Glomerular visceral epithelial cell (primary cell): ENCODE results near the gene MICAL3.

Experiments
- DNase-seq: peaks from one replicate; pipeline ENCODE4 v3.0.0-alpha.2; 2016; ENCODE audit errors: extremely low spot score

MICAL3 gene

DNA sequence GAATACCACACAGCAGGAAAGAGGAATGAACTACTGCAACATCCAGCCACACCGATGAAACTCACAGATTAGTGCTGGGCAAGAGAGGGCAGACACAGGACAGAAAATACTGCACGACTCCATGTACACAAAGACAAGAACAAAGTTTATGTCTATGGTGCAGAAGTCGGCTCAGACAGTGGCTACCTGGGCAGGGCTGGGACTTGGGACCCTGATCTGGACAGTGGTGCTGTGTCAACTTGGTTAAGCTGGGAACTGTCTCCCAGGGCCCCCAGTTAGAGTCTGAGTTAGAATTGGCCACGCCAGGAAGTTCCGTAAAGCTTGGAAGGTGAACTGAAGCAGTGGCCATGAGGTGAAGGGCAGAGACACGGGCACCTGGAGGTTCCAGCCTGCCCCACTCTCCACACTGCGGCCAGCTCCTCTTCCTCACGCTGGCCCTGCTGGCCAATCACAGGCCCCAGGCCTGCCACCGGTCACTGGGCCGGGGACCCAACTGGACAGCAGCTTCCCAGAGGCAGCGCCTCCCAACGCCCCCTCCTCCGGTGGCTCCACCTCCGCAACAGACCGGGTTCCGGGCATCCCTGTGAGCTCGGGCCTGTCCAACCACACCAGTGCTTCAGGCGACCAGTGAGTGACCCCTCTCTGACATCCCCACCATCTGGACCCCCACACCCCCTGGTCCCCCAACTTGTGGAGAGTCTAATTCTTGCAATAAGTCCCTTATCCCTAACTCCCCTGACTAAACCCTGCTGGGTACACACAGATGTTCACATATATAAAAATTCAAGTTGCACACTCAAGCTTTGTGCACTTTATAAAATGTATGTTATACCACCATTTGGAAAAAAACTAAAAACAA is 93.7 kb downstream of the MICAL3 start:
- no peak for DNase-seq

DNA sequence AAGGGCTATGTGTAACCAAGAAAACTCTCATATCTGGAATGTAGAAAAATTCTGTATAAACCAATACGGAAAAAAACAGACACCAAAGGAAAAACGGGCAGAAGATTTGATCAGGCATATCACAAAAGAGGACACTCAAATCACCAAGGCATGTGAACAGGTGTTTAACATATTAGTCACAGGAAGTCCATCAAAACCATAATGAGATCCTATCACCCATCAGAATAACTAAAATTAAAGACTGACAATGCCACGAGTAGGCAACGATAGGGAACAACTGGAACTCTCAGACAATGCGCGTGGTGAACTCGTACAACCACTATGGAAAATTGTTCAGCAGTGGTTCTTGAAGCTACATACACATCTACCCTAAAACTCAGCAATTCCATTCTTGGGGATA is 94.5 kb downstream of the MICAL3 start:
- DNase-seq: no peak

- no peak for DNase-seq
Measured at GRCh38 chr22:17928391-17928790, 96.0 kb downstream of the MICAL3 start.

- no peak for DNase-seq
Measured at GRCh38 chr22:17927062-17927461, 97.3 kb downstream of the MICAL3 start.

- DNase-seq: no peak
Measured at GRCh38 chr22:17926516-17926915, 97.8 kb downstream of the MICAL3 start.

- DNase-seq: no peak
Measured at GRCh38 chr22:17925431-17925841, 98.9 kb downstream of the MICAL3 start.

- peak; percentile 61 for DNase-seq
Measured at GRCh38 chr22:17924735-17925364, 99.5 kb downstream of the MICAL3 start.

- no peak for DNase-seq
Measured at GRCh38 chr22:17924076-17924475, 100.3 kb downstream of the MICAL3 start.

DNA sequence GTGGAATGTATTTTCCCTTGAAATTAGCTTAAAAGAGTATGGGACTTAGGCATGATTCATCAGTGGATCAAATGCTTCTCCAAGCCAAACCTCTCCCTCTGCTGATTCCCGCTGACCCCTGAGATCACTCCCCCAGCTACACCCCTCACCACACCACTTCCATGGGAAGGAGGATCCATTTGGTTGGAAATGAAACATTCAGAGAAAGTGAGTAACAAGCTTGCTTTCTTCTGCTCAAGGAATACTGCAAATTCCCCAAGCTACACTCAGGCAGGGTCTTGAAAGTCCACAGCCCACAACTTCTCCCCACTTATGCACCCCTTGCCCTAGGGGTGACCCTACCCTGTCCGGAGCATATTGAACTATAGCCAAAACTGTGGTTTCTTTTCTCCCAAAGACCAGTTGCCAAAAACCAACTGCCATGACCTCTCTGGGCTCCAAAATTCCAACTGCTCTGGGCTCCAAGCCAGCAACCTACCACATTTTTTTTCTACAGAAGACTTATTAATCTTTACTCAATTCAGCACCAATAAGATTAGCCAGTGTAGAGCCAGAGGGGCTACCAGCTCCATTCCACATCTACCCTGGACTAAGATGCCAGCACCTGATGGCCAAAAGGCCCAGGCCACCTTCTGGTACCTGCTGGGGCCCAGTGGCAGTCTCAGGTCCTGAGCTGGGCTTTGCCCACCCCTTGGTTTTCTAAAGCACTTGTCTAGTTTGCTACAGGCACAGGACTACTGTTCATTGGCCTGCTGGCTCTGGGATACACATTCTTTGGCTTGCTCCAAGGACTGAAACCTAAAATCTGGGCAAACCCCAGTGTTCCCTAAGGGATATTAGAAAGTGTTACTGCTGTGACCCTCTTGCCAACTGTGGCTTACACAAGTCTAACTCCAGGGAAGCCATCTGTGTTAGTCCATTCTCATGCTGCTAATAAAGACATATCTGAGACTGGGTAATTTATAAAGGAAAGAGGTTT is 101.1 kb downstream of the MICAL3 start:
- DNase-seq: peak; percentile 86

- DNase-seq: no peak
Measured at GRCh38 chr22:17921871-17922821, 102.2 kb downstream of the MICAL3 start.

GRCh38 chr22:17920992-17921650 is 103.2 kb downstream of the MICAL3 start:
- no peak for DNase-seq

- DNase-seq: peak; percentile 62
Measured at GRCh38 chr22:17920145-17920605, 104.2 kb downstream of the MICAL3 start.

DNA sequence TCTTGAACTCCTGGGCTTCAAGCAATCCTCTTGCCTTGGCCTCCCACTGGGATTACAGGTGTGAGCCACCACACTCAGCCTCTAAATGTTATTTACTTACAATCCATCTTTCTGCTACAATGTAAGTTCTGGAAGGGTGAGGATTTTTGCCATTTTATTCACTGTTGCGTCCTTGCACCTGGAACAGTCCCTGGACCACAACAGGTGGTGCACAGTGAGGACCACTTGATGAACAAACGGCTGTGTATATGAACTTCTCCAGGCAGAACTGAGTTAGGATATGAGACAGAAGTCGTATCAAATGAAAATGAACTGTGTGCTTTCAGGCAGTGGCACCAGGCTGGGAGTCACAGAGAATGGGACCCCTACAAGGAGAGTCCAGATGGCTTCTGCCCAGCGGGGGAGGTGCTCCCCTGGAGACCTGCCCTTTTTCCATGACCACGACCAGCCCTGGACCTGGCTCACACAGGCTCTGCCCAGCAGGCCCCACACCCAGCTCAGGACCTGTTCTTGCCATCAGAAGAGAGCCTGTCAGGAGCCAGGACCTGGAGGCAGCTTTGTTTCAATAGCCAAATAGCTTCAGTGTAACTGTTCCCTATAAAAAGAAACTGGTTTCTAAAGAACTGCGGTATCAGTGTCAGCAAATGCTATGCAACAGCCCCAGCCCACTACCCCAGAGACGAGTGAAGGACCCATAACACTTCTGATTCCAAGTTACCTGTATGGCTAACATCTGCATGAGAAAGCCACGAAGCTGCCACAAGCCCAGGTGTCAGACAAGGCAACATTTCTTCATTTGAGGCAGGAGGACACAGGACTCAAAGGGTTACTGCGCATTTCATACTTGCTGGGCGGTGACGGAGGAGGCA is 104.9 kb downstream of the MICAL3 start:
- DNase-seq: no peak

GRCh38 chr22:17918840-17919239 is 105.5 kb downstream of the MICAL3 start:
- DNase-seq: peak; percentile 87

- DNase-seq: no peak
Measured at GRCh38 chr22:17917490-17917983, 106.8 kb downstream of the MICAL3 start.

- no peak for DNase-seq
Measured at GRCh38 chr22:17916226-17916889, 108.0 kb downstream of the MICAL3 start.

GRCh38 chr22:17915676-17916075 is 108.7 kb downstream of the MICAL3 start:
- DNase-seq: no peak

DNA sequence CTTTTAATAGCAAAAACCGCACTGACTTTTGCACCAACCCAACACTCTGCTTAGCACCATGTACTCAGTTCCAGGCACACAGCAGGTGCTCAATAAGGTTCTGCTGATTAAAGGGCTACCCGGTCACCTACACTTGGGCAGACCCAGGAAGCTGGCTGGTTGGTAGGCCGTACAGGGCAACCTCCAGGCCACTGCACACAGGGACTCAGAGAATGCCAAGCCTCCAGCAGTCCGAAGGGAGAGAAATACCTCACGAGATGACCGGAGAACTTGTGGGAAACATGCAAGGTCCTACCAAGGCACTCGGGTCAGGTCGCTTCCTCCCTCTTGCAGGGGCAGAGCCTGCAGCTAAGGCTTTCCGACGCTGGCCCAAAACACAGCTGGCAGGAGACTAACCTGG is 109.2 kb downstream of the MICAL3 start:
- no peak for DNase-seq

DNA sequence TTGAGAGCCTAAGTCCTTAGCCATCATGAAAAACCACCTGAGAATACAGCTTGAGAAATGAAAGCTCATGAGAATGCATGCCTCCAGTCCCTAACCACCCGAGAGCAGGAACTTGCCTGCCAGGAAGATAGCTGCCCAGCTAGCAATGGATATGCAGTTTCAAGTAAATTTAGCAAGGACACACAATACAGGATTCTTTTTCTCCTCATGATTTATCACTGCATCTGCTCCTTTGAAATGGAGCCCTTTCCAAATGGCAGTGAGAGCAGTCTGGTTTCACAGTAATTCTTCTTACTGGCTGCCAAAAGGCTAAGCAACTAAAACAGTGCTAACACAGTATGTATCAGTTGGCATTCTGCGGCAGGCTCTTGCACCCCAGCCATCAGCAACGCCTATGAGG is 109.9 kb downstream of the MICAL3 start:
- DNase-seq: no peak
